Body of pancreas (tissue), 4 donors: ENCODE data around the gene CELF5.

Experiments
- POLR2A ChIP-seq, 3 donors: fragments of 450-650 bp; IDR thresholded peaks; one replicate each; pipeline ENCODE4 v1.6.1; 2016; ENCODE audit warnings: antibody characterized with exemption in 3 of 3, mild to moderate bottlenecking in 2 of 3
- TF ChIP-seq, protein P1 (sequence below), 7 experiments: fragments of 450-650 bp in 4 of 7; fragments of 200-600 bp in 3 of 7; sonication (generic) in 3 of 7; IDR thresholded peaks; one replicate each; pipeline ENCODE4 v1.5.1; 2016 to 2019; ENCODE audit warnings: antibody characterized with exemption in 7 of 7

DNA sequence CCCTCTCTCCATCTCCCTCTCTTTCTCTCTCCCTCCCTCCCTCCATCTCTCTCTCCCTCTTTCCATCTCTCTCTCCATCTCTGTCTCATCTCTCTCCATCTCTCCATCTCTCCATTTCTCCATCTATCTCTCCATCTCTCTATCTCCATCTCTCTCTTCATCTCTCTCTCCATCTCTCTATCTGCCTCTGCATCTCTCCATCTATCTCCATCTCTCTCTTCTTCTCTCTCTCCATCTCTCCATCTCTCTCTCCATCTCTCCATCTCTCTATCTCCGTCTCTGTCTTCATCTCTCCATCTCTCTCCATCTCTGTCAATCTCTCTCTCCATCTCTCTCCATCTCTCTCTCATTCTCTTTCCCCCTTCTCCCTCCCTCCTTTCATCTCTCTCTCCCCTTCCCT is 85.8 kb downstream of the CELF5 start:
- TF ChIP-seq, protein P1, sequence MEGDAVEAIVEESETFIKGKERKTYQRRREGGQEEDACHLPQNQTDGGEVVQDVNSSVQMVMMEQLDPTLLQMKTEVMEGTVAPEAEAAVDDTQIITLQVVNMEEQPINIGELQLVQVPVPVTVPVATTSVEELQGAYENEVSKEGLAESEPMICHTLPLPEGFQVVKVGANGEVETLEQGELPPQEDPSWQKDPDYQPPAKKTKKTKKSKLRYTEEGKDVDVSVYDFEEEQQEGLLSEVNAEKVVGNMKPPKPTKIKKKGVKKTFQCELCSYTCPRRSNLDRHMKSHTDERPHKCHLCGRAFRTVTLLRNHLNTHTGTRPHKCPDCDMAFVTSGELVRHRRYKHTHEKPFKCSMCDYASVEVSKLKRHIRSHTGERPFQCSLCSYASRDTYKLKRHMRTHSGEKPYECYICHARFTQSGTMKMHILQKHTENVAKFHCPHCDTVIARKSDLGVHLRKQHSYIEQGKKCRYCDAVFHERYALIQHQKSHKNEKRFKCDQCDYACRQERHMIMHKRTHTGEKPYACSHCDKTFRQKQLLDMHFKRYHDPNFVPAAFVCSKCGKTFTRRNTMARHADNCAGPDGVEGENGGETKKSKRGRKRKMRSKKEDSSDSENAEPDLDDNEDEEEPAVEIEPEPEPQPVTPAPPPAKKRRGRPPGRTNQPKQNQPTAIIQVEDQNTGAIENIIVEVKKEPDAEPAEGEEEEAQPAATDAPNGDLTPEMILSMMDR (IDR thresholded peaks at IDR 0.05): no peak
- TF ChIP-seq POLR2A (IDR thresholded peaks at IDR 0.05): no peak
